ENCODE data around the gene GUCA2B. TPM values are rescaled to one million over a fixed set of nuclear protein-coding genes. Genes with fewer than 3 reads are reported as not detected.

Gene GUCA2B
- polyA plus RNA-seq, 4 donors: not detected

DNA sequence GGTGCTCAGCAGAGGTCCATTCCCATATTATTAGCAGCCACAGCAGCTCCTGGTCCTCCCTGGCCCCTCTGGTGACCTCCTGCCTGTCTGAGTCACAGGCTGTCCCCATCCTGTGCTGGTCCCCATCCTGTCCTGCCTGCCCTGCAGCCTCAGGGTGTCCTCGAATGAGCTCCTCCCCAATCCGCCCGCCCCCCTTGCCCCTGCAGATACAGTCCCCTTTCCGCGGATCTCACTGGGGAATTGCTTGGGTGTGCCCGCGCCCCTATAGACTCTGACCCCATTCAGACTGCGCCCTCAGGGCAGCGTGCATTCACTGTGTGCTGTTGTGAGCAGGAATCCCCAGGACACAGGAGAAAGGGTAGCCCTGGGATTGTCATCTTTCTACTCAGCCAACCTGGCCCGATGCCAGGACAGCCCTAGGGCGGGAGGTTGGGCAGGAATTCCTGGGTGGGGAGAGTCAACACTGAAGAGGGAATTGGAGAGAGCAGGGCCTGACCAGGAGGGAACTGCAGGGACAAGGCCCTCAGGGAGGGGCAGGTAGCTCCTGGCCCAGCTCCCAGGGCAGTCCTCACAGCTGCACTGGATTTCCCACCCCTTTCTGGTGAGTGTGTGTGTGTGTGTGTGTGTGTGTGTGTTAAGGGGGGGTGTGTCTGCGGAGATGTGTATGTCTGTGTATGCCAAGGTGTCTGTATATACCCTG, 12.5 kb downstream of the GUCA2B start:
- DNase-seq (ENCODE audit: low read depth in 4 of 4, low spot score in 3 of 4): no peak

DNA sequence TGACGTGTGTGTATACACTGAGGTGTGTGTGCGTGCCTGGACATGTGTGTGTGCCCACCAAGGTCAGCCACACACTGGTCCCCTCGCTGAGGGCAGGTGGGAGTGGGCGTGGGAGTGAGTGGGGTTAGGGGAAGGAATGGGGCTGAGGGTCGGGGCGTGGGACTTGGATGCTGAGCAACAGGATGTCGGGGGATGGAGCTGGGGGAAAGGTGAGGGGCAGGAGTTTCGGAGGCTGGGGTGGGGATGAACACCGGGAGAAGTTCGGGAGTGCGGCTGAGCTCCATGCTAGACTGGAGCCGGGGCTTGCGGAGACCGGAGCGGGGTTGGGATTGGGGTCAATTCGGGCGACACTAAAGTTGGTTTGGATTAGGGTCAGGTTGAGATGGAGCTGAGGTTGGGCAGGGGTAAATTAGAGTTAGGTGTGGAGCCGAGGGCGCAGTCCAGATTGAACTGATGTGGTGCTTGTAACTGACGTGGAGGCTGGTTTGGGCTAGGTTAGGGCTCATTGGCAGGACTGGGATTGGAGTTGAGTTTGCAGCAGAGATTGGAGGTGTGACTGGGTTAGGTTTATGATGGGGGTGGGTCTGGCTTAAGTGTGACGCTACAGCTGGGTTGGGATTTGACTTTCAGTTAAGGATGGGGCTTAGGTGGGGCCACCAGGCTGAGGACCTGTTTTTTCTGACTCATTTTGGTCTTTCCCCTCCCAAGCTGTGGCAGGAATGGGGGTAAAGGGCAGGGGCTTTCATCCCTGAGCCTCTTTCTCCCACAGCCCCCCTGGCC, 14.6 kb downstream of the GUCA2B start:
- no peak for DNase-seq (ENCODE audit: low read depth in 4 of 4, low spot score in 3 of 4)

DNA sequence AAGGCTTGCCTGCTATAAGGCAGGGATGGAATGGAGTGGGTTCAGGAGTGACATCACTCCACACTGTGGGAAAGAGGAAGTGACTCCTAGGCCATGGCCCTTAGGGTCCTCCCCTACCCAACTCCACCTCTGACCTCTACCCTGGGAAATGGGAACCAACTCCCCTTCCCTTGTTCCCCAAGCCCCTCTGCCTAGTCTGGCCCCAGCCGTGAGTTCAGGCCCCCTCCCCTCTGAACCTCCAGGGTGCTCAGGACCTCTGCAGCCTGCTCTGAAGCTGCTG, 15.1 kb downstream of the GUCA2B start:
- DNase-seq (ENCODE audit: low read depth in 4 of 4, low spot score in 3 of 4): no peak

DNA sequence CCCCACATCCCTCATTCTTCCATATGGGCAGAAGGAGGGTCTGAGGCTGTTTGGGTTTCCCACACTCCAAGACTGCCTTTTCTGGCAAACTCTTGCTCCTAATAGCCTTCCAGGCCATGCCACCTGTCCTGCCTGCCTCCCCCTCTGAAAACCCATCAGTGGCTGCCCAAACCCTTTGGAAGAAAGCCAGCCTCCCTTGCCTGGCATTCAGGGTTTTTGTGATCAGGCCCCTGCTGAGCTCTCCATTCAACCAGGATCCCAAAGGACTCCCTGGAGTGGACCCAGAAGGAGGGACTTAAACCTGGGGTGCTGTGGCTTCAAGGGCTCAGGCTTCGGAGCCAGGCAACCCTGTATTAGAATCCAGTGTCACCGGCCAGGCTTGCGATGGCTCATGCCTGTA, 15.6 kb downstream of the GUCA2B start:
- no peak for DNase-seq (ENCODE audit: low read depth in 4 of 4, low spot score in 3 of 4)

GRCh38 chr1:42170779-42171621, 17.8 kb downstream of the GUCA2B start:
- DNase-seq (ENCODE audit: low read depth in 4 of 4, low spot score in 3 of 4): no peak

DNA sequence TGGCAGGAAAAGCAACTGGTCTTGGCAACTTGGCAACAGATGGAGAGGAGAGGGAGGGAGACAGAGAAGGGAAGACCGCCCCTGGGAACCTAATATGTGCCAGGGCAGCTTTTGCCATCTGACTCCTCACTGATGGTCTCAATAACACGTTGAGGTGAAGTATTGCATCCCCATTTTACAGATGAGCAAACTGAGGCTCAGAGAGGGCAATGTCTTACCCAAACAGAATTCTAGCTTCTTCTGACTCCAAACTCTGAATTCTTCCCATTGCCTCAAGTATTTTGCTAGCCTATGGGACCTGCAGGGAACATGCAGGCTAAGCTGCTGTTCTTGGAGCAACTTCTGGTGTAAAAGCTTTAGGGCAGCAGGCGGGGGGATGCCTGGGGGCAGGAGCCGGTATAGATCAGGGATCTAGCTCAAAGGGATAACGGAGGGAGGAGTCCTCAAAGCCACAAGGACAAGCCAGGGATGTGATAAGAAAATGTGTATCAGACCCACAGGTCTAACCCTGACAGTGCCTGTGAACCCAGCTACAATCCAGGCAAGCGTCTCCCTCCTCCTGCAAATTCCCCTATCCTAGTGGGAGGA, 18.6 kb downstream of the GUCA2B start:
- DNase-seq (ENCODE audit: low read depth in 4 of 4, low spot score in 3 of 4): no peak

- DNase-seq (ENCODE audit: low read depth in 4 of 4, low spot score in 3 of 4): no peak
These were observed 19.3 kb downstream of the GUCA2B start for GRCh38 chr1:42172381-42173133.

DNA sequence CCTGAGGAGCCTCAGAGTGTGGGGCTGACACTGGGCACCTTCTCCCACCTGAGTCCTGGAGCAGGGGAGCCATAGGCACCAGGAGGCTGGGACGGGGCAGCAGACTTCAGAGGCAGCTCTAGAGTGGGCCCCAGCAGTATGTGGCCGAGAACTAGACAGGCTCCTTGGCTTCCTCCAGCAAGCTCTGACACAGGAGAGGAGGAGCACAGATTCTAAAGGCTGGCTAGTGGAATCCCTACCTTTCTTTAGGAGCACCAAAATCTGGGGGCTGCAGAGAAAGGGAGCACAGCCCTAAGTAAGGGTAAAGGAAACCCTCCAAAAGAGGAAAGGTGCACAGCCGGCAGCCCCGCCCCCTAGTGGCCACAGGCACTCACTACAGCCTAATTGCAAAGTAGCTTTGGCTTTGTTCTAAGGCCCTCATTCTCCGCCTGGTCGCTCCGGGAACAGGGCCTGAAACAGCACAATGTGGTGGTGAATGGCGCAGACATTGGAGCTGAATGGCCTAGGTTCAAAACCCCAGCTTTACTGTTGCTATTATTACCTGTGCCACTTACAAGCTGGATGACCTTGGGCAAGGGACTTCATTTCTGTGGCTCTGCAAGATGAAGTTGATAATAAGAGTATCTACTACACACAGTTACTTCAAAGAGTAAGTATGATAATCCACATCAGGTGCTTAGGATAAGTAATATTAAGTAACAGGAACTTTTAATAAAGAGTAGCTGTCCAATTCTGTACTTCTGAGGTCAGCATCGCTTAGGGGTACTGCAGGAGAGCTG, 20.1 kb downstream of the GUCA2B start:
- no peak for DNase-seq (ENCODE audit: low read depth in 4 of 4, low spot score in 3 of 4)

DNA sequence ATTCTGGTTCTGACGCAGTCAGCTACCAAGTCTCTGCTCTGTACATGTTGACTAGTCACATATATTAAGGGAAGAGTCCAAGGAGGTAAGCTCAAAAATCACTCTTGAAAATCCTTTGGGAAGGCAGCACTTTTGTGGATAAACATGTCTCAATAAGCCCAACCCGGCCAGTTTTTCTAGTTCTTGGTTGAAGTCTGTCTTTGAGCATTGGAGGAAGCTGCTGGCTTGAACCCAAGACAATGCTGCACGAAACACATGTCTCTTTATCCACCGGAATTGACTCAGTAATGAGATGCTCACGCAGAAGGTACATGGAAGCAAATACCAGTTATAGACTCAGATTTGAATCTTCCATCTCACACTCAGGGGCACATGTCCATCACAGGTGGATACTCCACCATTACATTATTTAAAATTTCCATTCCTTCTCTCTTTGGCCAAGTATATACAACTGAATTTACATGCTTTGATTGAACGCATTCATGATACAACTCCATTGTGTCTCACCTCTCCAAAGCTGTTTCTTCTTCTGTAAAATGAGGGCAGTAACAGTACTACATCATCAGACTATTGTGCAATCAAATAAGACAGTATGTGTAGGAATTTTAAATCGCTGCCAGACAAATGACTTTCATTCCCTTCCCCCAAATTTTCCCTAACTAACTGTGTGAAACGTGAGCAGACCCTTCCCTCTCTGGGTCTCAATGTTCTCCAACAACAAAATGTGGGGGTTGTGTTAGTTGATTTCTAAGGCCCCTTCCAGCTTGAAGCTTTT, 20.9 kb downstream of the GUCA2B start:
- no peak for DNase-seq (ENCODE audit: low read depth in 4 of 4, low spot score in 3 of 4)

- no peak for DNase-seq (ENCODE audit: low read depth in 4 of 4, low spot score in 3 of 4)
These were observed 22.3 kb downstream of the GUCA2B start for GRCh38 chr1:42175314-42176054.

GRCh38 chr1:42176902-42177519, 23.8 kb downstream of the GUCA2B start:
- no peak for DNase-seq (ENCODE audit: low read depth in 4 of 4, low spot score in 3 of 4)

DNA sequence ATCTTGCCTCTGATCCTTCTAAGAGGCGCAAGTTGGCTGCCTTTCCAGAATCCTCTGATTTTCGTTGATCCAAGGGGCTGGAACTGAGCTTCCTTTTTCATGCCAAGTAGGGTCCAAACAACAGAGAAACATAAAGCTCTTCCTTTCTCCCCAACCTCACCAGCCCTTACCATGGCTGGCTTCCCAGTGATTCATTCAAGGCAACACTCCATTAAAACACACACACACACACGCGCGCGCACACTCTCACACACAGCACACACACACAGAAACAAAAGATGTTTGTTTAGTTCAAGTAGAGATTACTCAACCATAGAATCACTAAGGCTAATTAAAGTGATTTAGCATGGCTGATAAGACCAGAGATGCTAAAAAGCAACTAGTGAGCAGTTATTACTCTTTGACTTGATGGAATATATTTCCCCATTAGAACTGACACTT, 24.4 kb downstream of the GUCA2B start:
- DNase-seq (ENCODE audit: low read depth in 4 of 4, low spot score in 3 of 4): no peak

- DNase-seq (ENCODE audit: low read depth in 4 of 4, low spot score in 3 of 4): no peak
These were observed 25.0 kb downstream of the GUCA2B start for GRCh38 chr1:42178249-42178648.

DNA sequence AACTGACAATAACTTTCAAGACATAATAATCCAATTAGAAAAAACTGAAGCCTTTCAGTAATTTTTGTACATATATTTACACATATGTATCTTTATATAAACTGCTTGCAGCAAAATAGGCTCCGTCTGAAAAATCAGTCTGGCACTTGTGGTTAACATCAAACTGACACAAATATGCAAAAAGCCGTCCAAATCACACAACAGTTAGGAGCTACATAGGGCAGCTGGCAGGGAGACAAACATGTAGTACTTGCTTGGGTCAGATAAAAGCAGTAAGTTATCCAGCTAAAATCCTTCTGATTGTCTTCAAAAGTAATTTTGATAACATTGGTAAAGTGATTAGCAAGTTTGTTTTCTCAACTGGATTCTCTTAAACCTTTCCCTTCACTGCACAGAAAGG, 26.1 kb downstream of the GUCA2B start:
- no peak for DNase-seq (ENCODE audit: low read depth in 4 of 4, low spot score in 3 of 4)

GRCh38 chr1:42179900-42180329, 26.7 kb downstream of the GUCA2B start:
- DNase-seq (ENCODE audit: low read depth in 4 of 4, low spot score in 3 of 4): no peak

DNA sequence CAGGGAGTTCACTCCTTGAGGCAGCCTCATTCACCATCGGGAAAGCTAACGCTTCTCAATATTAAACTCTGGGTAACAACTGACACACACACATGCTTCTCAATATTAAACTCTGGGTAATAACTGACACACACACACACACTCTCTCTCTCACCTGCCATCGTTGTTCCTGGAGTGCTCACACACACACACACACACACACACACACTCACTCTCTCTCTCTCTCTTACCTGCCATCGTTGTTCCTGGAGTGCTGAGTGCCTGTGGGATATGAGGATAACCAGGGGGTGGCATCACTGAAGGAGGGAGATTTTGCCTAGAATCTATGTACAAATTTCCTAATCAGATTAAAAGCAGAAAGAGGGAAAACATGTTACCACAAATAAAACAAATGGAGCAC, 28.5 kb downstream of the GUCA2B start:
- no peak for DNase-seq (ENCODE audit: low read depth in 4 of 4, low spot score in 3 of 4)

- DNase-seq (ENCODE audit: low read depth in 4 of 4, low spot score in 3 of 4): no peak
These were observed 30.2 kb downstream of the GUCA2B start for GRCh38 chr1:42183210-42183956.

All from left renal pelvis (tissue), 4 donors.